Ramos (cell line): ENCODE results near the gene DNAH17.

Experiments used
- in situ Hi-C: fragments of 300-500 bp; cut with MboI; formaldehyde crosslinking; loops from one replicate; pipeline ENCODE4 v1.14.3; 2022; ENCODE audit warnings: low sequenced_read_pairs; ENCODE audit not compliant: unreplicated experiment

Gene DNAH17

GRCh38 chr17:78501241-78502036, 75.8 kb downstream of the DNAH17 start:
- in situ Hi-C loops = no loop called here

- in situ Hi-C loops = no loop called here
These were observed 76.4 kb downstream of the DNAH17 start for GRCh38 chr17:78500806-78501205.

- in situ Hi-C loops = loop anchor here (10.0 kb wide), 1 partner anchor 205 kb away; no protein-coding TSS in a partner anchor
These were observed 77.3 kb downstream of the DNAH17 start for GRCh38 chr17:78499715-78500540.

- in situ Hi-C loops = loop anchor here (10.0 kb wide), 1 partner anchor 206 kb away; no protein-coding TSS in a partner anchor
These were observed 78.3 kb downstream of the DNAH17 start for GRCh38 chr17:78498848-78499247.

GRCh38 chr17:78497115-78497540, 80.1 kb downstream of the DNAH17 start:
- in situ Hi-C loops = loop anchor here (10.0 kb wide), 1 partner anchor 208 kb away; no protein-coding TSS in a partner anchor

- in situ Hi-C loops = loop anchor here (10.0 kb wide), 1 partner anchor 208 kb away; no protein-coding TSS in a partner anchor
These were observed 80.9 kb downstream of the DNAH17 start for GRCh38 chr17:78496311-78496710.

- in situ Hi-C loops = loop anchor here (10.0 kb wide), 1 partner anchor 209 kb away; no protein-coding TSS in a partner anchor
These were observed 81.6 kb downstream of the DNAH17 start for GRCh38 chr17:78495634-78496033.

GRCh38 chr17:78494696-78495330, 82.4 kb downstream of the DNAH17 start:
- in situ Hi-C loops = loop anchor here (10.0 kb wide), 1 partner anchor 210 kb away; no protein-coding TSS in a partner anchor

- in situ Hi-C loops = loop anchor here (10.0 kb wide), 1 partner anchor 211 kb away; no protein-coding TSS in a partner anchor
These were observed 83.1 kb downstream of the DNAH17 start for GRCh38 chr17:78493853-78494695.

GRCh38 chr17:78493450-78493849, 83.7 kb downstream of the DNAH17 start:
- in situ Hi-C loops = loop anchor here (10.0 kb wide), 1 partner anchor 211 kb away; no protein-coding TSS in a partner anchor

GRCh38 chr17:78492116-78492799, 84.9 kb downstream of the DNAH17 start:
- in situ Hi-C loops = loop anchor here (10.0 kb wide), 1 partner anchor 213 kb away; no protein-coding TSS in a partner anchor

- in situ Hi-C loops = loop anchor here (10.0 kb wide), 1 partner anchor 213 kb away; no protein-coding TSS in a partner anchor
These were observed 85.7 kb downstream of the DNAH17 start for GRCh38 chr17:78491236-78492115.

- in situ Hi-C loops = loop anchor here (10.0 kb wide), 1 partner anchor 214 kb away; no protein-coding TSS in a partner anchor
These were observed 86.5 kb downstream of the DNAH17 start for GRCh38 chr17:78490673-78491072.

GRCh38 chr17:78490156-78490555, 87.0 kb downstream of the DNAH17 start:
- in situ Hi-C loops = loop anchor here (10.0 kb wide), 1 partner anchor 215 kb away; no protein-coding TSS in a partner anchor

- in situ Hi-C loops = no loop called here
These were observed 88.1 kb downstream of the DNAH17 start for GRCh38 chr17:78488867-78489634.

GRCh38 chr17:78488156-78488555, 89.0 kb downstream of the DNAH17 start:
- in situ Hi-C loops = no loop called here
